HEK293 (cell line): Measurements from ENCODE around the gene GPR63.

Experiments
- CTCF ChIA-PET: fragments of 350-600 bp; formaldehyde crosslinking; extraction: SDS; loops from one replicate; lab custom pipeline; 2021; ENCODE audit warnings: antibody characterized with exemption; lab: Yijun Ruan, JAX
- POLR2A ChIA-PET: fragments of 300-600 bp; formaldehyde crosslinking; extraction: SDS; loops from one replicate; lab custom pipeline; 2020; ENCODE audit warnings: antibody characterized with exemption, inconsistent platforms; lab: Yijun Ruan, JAX
- H3K27ac ChIP-seq: fragments of 200-500 bp; sonication (Bioruptor generic); 2 replicates; pipeline ENCODE4 v1.5.1; 2014; ENCODE audit warnings: low read depth, low read length, control low read depth, inconsistent platforms; ENCODE audit errors: extremely low read depth
- H3K36me3 ChIP-seq, 2 experiments: fragments of 200-500 bp in 1 of 2; sonication (Bioruptor generic) in 1 of 2; 1 replicate in 1 of 2; 2 replicates in 1 of 2; pipeline ENCODE4 v1.5.1; 2014 to 2017; ENCODE audit warnings: inconsistent platforms in 2 of 2, low read length in 2 of 2; ENCODE audit not compliant: control insufficient read depth in 2 of 2, insufficient read depth in 1 of 2
- H3K4me1 ChIP-seq: fragments of 200-500 bp; sonication (Bioruptor generic); 2 replicates; pipeline ENCODE4 v1.5.1; 2014; ENCODE audit warnings: mild to moderate bottlenecking, low read length, inconsistent platforms; ENCODE audit not compliant: control insufficient read depth, insufficient read depth
- H3K4me3 ChIP-seq: 2 replicates; pipeline ENCODE4 v1.5.1; 2011; ENCODE audit warnings: low read depth, mild to moderate bottlenecking, control low read depth, low read length, moderate library complexity
- H3K9me3 ChIP-seq: fragments of 200-500 bp; sonication (Bioruptor generic); 2 replicates; pipeline ENCODE4 v1.5.1; 2014; ENCODE audit warnings: low read depth, low read length, inconsistent platforms; ENCODE audit not compliant: control insufficient read depth, insufficient read depth
- BCL11B ChIP-seq: fragments of 450-650 bp; formaldehyde crosslinking; IDR thresholded peaks from 2 replicates; pipeline ENCODE4 v1.5.1; 2016; ENCODE audit warnings: low read depth, missing biosample characterization, missing genetic modification characterization
- WT1 ChIP-seq: fragments of 450-650 bp; formaldehyde crosslinking; IDR thresholded peaks from 2 replicates; pipeline ENCODE4 v1.5.1; 2016; ENCODE audit warnings: missing biosample characterization, missing genetic modification characterization
- YY2 ChIP-seq: fragments of 450-650 bp; formaldehyde crosslinking; IDR thresholded peaks from 2 replicates; pipeline ENCODE4 v1.5.1; 2016; ENCODE audit warnings: missing biosample characterization, missing genetic modification characterization
- ZBTB11 ChIP-seq: fragments of 450-650 bp; formaldehyde crosslinking; conservative IDR thresholded peaks from 2 replicates; pipeline ENCODE4 v1.5.1; 2016; ENCODE audit warnings: low read depth, missing biosample characterization, missing genetic modification characterization
- ZBTB17 ChIP-seq: fragments of 450-650 bp; formaldehyde crosslinking; IDR thresholded peaks from 2 replicates; pipeline ENCODE4 v1.5.1; 2016; ENCODE audit warnings: missing biosample characterization, missing genetic modification characterization
- ZBTB44 ChIP-seq: fragments of 450-650 bp; IDR thresholded peaks from 2 replicates; pipeline ENCODE4 v1.5.1; 2018; ENCODE audit warnings: missing biosample characterization, mild to moderate bottlenecking, missing genetic modification characterization
- ZNF112 ChIP-seq: fragments of 450-650 bp; formaldehyde crosslinking; IDR thresholded peaks from 2 replicates; pipeline ENCODE4 v1.5.0; 2017; ENCODE audit warnings: missing biosample characterization, missing genetic modification characterization
- ZNF140 ChIP-seq: fragments of 450-650 bp; formaldehyde crosslinking; IDR thresholded peaks from 2 replicates; pipeline ENCODE4 v1.5.1; 2016; ENCODE audit warnings: missing biosample characterization, missing genetic modification characterization
- ZNF174 ChIP-seq: fragments of 450-650 bp; formaldehyde crosslinking; IDR thresholded peaks from 2 replicates; pipeline ENCODE4 v1.5.0; 2017; ENCODE audit warnings: missing biosample characterization, mild to moderate bottlenecking, missing genetic modification characterization
- ZNF2 ChIP-seq: fragments of 450-650 bp; formaldehyde crosslinking; IDR thresholded peaks from 2 replicates; pipeline ENCODE4 v1.5.1; 2016; ENCODE audit warnings: missing biosample characterization, missing genetic modification characterization
- ZNF239 ChIP-seq: fragments of 450-650 bp; formaldehyde crosslinking; IDR thresholded peaks from 2 replicates; pipeline ENCODE4 v1.5.1; 2016; ENCODE audit warnings: missing biosample characterization, missing genetic modification characterization
- ZNF292 ChIP-seq: fragments of 450-650 bp; formaldehyde crosslinking; IDR thresholded peaks from 2 replicates; pipeline ENCODE4 v1.5.1; 2016; ENCODE audit warnings: low read depth, missing biosample characterization, missing genetic modification characterization, borderline replicate concordance
- ZNF335 ChIP-seq: fragments of 450-650 bp; formaldehyde crosslinking; conservative IDR thresholded peaks from 2 replicates; pipeline ENCODE4 v1.5.1; 2016; ENCODE audit warnings: missing biosample characterization, missing genetic modification characterization
- ZNF433 ChIP-seq: fragments of 450-650 bp; formaldehyde crosslinking; IDR thresholded peaks from 2 replicates; pipeline ENCODE4 v1.5.1; 2016; ENCODE audit warnings: missing biosample characterization, missing genetic modification characterization, low read depth
- ZNF449 ChIP-seq: fragments of 450-650 bp; formaldehyde crosslinking; IDR thresholded peaks from 2 replicates; pipeline ENCODE4 v1.5.1; 2017; ENCODE audit warnings: missing biosample characterization, mild to moderate bottlenecking, missing genetic modification characterization, moderate library complexity
- ZNF510 ChIP-seq: fragments of 450-650 bp; formaldehyde crosslinking; IDR thresholded peaks from 2 replicates; pipeline ENCODE4 v1.5.1; 2018; ENCODE audit warnings: mild to moderate bottlenecking, missing genetic modification characterization, missing biosample characterization; ENCODE audit not compliant: insufficient replicate concordance
- ZNF514 ChIP-seq: fragments of 450-650 bp; formaldehyde crosslinking; IDR thresholded peaks from 2 replicates; pipeline ENCODE4 v1.5.1; 2016; ENCODE audit warnings: missing biosample characterization, missing genetic modification characterization
- ZNF521 ChIP-seq: fragments of 450-650 bp; formaldehyde crosslinking; IDR thresholded peaks from 2 replicates; pipeline ENCODE4 v1.5.1; 2017; ENCODE audit warnings: missing biosample characterization, mild to moderate bottlenecking, missing genetic modification characterization
- ZNF654 ChIP-seq: fragments of 450-650 bp; formaldehyde crosslinking; IDR thresholded peaks from 2 replicates; pipeline ENCODE4 v1.5.1; 2016; ENCODE audit warnings: low read depth, missing biosample characterization, missing genetic modification characterization
- ZSCAN23 ChIP-seq: fragments of 450-650 bp; formaldehyde crosslinking; IDR thresholded peaks from 2 replicates; pipeline ENCODE4 v1.5.1; 2016; ENCODE audit warnings: missing biosample characterization, missing genetic modification characterization
- TF ChIP-seq, protein P1 (sequence below): fragments of 450-650 bp; formaldehyde crosslinking; IDR thresholded peaks from 2 replicates; pipeline ENCODE4 v1.5.1; 2017; ENCODE audit warnings: missing biosample characterization, missing genetic modification characterization

The GPR63 gene

DNA sequence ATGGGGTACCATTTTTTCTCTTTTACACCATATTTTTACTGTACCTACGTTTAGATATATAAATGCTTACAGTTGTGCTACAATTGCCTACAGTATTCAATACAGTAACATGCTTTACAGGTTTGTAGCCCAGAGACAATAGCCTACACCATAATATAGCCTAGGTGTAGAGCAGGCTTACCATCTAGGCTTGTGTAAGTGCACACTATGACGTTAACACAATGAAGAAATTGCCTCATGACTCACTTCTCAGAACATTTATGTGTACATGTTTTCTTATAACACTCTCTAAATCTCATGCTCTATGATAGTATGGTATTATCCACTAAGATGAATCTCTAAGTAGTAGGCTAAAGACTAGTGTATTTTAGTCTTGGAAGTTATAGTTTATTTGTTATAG is 13.5 kb downstream of the GPR63 start (continued):
- TF ChIP-seq, protein P1, sequence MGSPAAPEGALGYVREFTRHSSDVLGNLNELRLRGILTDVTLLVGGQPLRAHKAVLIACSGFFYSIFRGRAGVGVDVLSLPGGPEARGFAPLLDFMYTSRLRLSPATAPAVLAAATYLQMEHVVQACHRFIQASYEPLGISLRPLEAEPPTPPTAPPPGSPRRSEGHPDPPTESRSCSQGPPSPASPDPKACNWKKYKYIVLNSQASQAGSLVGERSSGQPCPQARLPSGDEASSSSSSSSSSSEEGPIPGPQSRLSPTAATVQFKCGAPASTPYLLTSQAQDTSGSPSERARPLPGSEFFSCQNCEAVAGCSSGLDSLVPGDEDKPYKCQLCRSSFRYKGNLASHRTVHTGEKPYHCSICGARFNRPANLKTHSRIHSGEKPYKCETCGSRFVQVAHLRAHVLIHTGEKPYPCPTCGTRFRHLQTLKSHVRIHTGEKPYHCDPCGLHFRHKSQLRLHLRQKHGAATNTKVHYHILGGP (tag by site-specific recombination) = no peak
- TF ChIP-seq ZNF292 (tag by site-specific recombination) (no peak), BCL11B (tag by site-specific recombination) (no peak), ZNF654 (tag by site-specific recombination) (no peak)

GRCh38 chr6:96821034-96821433 is 16.2 kb downstream of the GPR63 start:
- peaks cover 0 to 21% of the 10 kb centered on the region in 2 experiments; a peak in 1 of 3 replicates for H3K36me3 ChIP-seq
- no peaks in the 10 kb centered on the region for H3K4me1 ChIP-seq
- ChIA-PET CTCF (no interaction called here), POLR2A (no interaction called here)
- H3K9me3 ChIP-seq = no peaks in the 10 kb centered on the region
- TF ChIP-seq YY2 (tag by site-specific recombination) = no peak
- TF ChIP-seq WT1 (tag by site-specific recombination) = no peak
- no peak for TF ChIP-seq ZNF2 (tag by site-specific recombination)
- no peak for TF ChIP-seq ZNF521 (tag by site-specific recombination)
- no peak for TF ChIP-seq ZBTB17 (tag by site-specific recombination)
- no peak for TF ChIP-seq ZNF514 (tag by site-specific recombination)
- no peak for TF ChIP-seq ZBTB11 (tag by site-specific recombination)
- no peak for TF ChIP-seq ZSCAN23
- no peak for TF ChIP-seq ZBTB44 (tag by site-specific recombination)
- TF ChIP-seq ZNF239 (tag by site-specific recombination) = no peak
- no peak for TF ChIP-seq ZNF433
- no peak for TF ChIP-seq ZNF449 (tag by site-specific recombination)
- TF ChIP-seq ZNF335 (tag by site-specific recombination) = no peak
- no peak for TF ChIP-seq ZNF510 (tag by site-specific recombination)
- TF ChIP-seq ZNF174 (tag by site-specific recombination) = no peak
- TF ChIP-seq ZNF112 = no peak
- TF ChIP-seq ZNF140 (tag by site-specific recombination) = no peak
- H3K4me3 ChIP-seq = no peak overlapping the region
- no peak overlapping the region for H3K27ac ChIP-seq
